Measurements from ENCODE around the gene STEEP1. TPM values are rescaled to one million over a fixed set of nuclear protein-coding genes. Genes with fewer than 3 reads are reported as not detected.
"Not testable (repeated sequence)": the region's sequence is repeated elsewhere in the genome, so short reads cannot be mapped to it uniquely, and the experiment has no call there.

STEEP1 gene
- total and polyA plus RNA-seq, 4 donors, result 16.7 to 25.9 (median 18.3) TPM

DNA sequence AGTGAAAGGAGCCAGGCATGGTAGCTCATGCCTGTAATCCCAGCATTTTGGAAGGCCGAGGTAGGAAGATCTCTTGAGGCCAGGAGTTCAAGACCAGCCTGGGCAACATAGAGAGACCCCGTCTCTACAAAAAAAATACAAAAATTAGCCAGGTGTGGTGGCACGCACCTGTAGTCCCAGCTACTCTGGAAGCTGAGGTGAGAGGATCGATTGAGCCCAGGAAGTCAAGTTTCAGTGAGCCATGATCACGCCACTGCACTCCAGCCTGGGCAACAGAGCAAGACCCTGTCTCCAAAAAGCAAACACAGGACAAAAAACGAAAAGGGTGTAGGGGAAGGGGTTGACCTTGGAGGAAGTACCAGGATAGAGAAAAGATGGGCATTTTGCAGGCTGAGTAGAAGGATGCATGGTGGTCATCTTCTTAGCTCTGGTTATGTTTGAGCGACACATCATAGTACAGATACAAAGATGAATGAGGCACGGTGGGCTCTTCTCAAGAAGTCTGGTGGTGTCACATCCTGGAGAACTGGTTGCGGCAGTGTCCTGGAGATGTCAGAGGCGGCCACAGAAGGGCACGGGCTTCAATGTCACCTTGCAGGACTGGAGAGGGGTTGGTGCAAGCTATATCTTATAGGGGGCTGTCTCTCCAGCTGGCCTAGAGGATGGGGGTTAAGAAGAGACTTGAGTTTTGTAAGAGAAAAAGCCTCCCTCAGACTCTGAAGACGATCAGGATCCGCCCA, 65.0 kb downstream of the STEEP1 start:
- intact Hi-C loops (cut with DNase I), result no loop called here

GRCh38 chrX:119497185-119497584, 68.0 kb downstream of the STEEP1 start:
- Histone ChIP-seq H3K27me3 (ENCODE audit: control insufficient read depth in 1 of 2, insufficient read depth in 2 of 2, low read length in 1 of 2) (no peaks in the 10 kb centered on the region), H3K36me3 (ENCODE audit: control insufficient read depth in 1 of 2, insufficient read depth in 2 of 2, low read length in 1 of 2) (no peaks in the 10 kb centered on the region), H3K4me3 (ENCODE audit: low read length in 2 of 2) (no peak overlapping the region), H3K4me1 (ENCODE audit: control insufficient read depth in 1 of 2, insufficient read depth in 2 of 2, low read length in 2 of 2) (no peaks in the 10 kb centered on the region), H3K9me3 (ENCODE audit: control insufficient read depth, low read length) (no peaks in the 10 kb centered on the region), H3K27ac (ENCODE audit: low read depth in 1 of 2, low read length in 2 of 2) (no peak overlapping the region)
- no peak for DNase-seq
- no peak for ATAC-seq (ENCODE audit: low FRiP score)
- WGBS, 2 donors, result 52 to 72% methylated on average over 1 of the region's 1 CpG
- intact Hi-C loops (cut with DNase I), result no loop called here

More for the DNA sequence above, 65.0 kb downstream of the STEEP1 start:
- H3K27me3 ChIP-seq (ENCODE audit: control insufficient read depth in 1 of 2, insufficient read depth in 2 of 2, low read length in 1 of 2), result no peaks in the 10 kb centered on the region
- H3K4me1 ChIP-seq (ENCODE audit: control insufficient read depth in 1 of 2, insufficient read depth in 2 of 2, low read length in 2 of 2), result peaks cover 0 to 2% of the 10 kb centered on the region in 2 donors
- no peaks in the 10 kb centered on the region for H3K36me3 ChIP-seq (ENCODE audit: control insufficient read depth in 1 of 2, insufficient read depth in 2 of 2, low read length in 1 of 2)
- H3K9me3 ChIP-seq (ENCODE audit: control insufficient read depth, low read length), result no peaks in the 10 kb centered on the region
- peak in 1 of 2 donors; percentile 31 for DNase-seq
- no peak overlapping the region for H3K27ac ChIP-seq (ENCODE audit: low read depth in 1 of 2, low read length in 2 of 2)
- H3K4me3 ChIP-seq (ENCODE audit: low read length in 2 of 2), result no peak overlapping the region
- WGBS, 2 donors, result 75 to 92% methylated on average over 13 of the region's 13 CpGs
- ATAC-seq (ENCODE audit: low FRiP score), result no peak

DNA sequence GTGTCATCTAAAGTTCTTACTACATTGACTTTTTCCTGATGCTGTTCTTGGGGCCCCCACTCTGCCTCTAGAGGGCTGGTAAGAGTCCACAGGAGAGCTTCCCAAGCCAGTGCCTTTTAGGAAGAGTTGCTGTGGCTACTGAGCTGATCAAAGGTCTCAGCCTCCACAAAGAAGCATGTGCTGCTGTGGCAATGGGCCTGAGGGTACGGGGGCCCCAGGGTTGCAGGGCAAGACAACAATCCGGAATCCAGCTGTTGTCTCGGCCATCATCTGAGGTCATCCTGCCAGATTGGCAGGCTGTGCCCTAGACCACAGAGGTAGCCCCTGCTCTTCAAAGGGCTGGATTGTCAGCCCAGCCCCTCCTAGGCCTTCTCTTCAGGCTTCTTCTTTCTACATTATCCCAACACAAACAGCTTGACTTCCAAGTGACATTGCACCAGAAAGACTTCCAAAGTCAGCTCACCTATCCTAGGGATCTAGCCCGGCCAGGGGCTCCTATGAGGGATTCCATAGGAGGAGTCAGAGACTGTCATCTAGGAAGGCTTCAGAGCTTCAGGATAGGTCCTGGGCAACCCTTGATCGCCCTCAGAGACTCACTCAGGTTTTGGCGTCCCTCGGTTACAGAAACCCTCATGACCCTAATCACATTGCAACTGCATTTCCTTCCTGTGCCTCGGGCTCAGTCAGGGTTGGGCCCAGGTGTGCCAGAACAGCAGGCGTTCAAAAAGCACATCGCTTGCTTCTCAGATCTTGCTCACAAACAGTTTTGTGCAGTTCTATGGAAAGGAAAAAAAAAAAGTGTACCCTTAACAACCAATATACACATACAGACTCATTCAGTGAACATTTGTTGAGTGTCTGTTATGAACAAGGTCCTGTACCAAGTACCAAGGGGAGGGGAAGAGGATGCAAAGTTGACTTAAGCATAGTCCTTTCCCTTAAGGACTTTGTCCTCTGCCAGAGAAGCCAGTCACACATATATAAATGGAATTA, 69.2 kb downstream of the STEEP1 start:
- WGBS, 2 donors, result 73 to 86% methylated on average over 10 of the region's 10 CpGs
- Histone ChIP-seq H3K27me3 (ENCODE audit: control insufficient read depth in 1 of 2, insufficient read depth in 2 of 2, low read length in 1 of 2) (no peaks in the 10 kb centered on the region), H3K4me3 (ENCODE audit: low read length in 2 of 2) (no peak overlapping the region), H3K27ac (ENCODE audit: low read depth in 1 of 2, low read length in 2 of 2) (no peak overlapping the region), H3K36me3 (ENCODE audit: control insufficient read depth in 1 of 2, insufficient read depth in 2 of 2, low read length in 1 of 2) (no peaks in the 10 kb centered on the region), H3K4me1 (ENCODE audit: control insufficient read depth in 1 of 2, insufficient read depth in 2 of 2, low read length in 2 of 2) (no peaks in the 10 kb centered on the region), H3K9me3 (ENCODE audit: control insufficient read depth, low read length) (no peaks in the 10 kb centered on the region)
- intact Hi-C loops (cut with DNase I), result no loop called here
- ATAC-seq (ENCODE audit: low FRiP score), result no peak
- DNase-seq, result peak in 1 of 2 donors; percentile 35

- H3K4me1 ChIP-seq (ENCODE audit: control insufficient read depth in 1 of 2, insufficient read depth in 2 of 2, low read length in 2 of 2); DNase-seq; H3K36me3 ChIP-seq (ENCODE audit: control insufficient read depth in 1 of 2, insufficient read depth in 2 of 2, low read length in 1 of 2); H3K4me3 ChIP-seq (ENCODE audit: low read length in 2 of 2); H3K9me3 ChIP-seq (ENCODE audit: control insufficient read depth, low read length); ATAC-seq (ENCODE audit: low FRiP score); H3K27me3 ChIP-seq (ENCODE audit: control insufficient read depth in 1 of 2, insufficient read depth in 2 of 2, low read length in 1 of 2); intact Hi-C loops (cut with DNase I); H3K27ac ChIP-seq (ENCODE audit: low read depth in 1 of 2, low read length in 2 of 2): not testable (repeated sequence)
- 80 to 92% methylated on average over 10 of the region's 10 CpGs for WGBS, 2 donors
Measured at GRCh38 chrX:119493851-119494495, 71.2 kb downstream of the STEEP1 start.

DNA sequence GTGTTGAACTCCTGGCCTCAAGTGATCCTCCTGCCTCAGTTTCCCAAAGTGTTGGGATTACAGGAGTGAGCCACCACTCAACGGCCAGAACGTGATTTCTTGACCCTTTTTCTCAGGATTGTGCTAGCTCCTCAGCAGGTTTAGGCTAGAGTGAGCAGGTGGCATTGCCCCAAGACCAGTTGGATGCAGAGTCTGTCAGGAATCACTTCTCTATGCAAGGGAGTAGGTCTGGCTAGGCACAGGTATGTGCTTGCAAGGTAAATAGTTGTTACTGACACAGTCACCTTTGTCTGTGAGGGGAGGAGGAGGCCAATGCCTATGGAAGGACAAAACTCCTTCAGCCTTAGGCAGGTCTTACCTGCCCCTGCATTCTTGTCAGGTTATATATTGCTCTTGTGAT, 72.7 kb downstream of the STEEP1 start:
- Histone ChIP-seq H3K27ac (ENCODE audit: low read depth in 1 of 2, low read length in 2 of 2) (no peak overlapping the region), H3K36me3 (ENCODE audit: control insufficient read depth in 1 of 2, insufficient read depth in 2 of 2, low read length in 1 of 2) (no peaks in the 10 kb centered on the region), H3K27me3 (ENCODE audit: control insufficient read depth in 1 of 2, insufficient read depth in 2 of 2, low read length in 1 of 2) (no peaks in the 10 kb centered on the region), H3K9me3 (ENCODE audit: control insufficient read depth, low read length) (no peaks in the 10 kb centered on the region), H3K4me3 (ENCODE audit: low read length in 2 of 2) (no peak overlapping the region), H3K4me1 (ENCODE audit: control insufficient read depth in 1 of 2, insufficient read depth in 2 of 2, low read length in 2 of 2) (no peaks in the 10 kb centered on the region)
- WGBS, 2 donors, result 72 to 96% methylated on average over 2 of the region's 2 CpGs
- DNase-seq (no peak), ATAC-seq (ENCODE audit: low FRiP score) (no peak)
- intact Hi-C loops (cut with DNase I), result no loop called here

GRCh38 chrX:119489212-119490074, 75.8 kb downstream of the STEEP1 start:
- Histone ChIP-seq H3K4me1 (ENCODE audit: control insufficient read depth in 1 of 2, insufficient read depth in 2 of 2, low read length in 2 of 2) (no peaks in the 10 kb centered on the region), H3K27ac (ENCODE audit: low read depth in 1 of 2, low read length in 2 of 2) (no peak overlapping the region), H3K4me3 (ENCODE audit: low read length in 2 of 2) (no peak overlapping the region), H3K36me3 (ENCODE audit: control insufficient read depth in 1 of 2, insufficient read depth in 2 of 2, low read length in 1 of 2) (no peaks in the 10 kb centered on the region), H3K9me3 (ENCODE audit: control insufficient read depth, low read length) (no peaks in the 10 kb centered on the region), H3K27me3 (ENCODE audit: control insufficient read depth in 1 of 2, insufficient read depth in 2 of 2, low read length in 1 of 2) (no peaks in the 10 kb centered on the region)
- intact Hi-C loops (cut with DNase I), result loop anchor here (2.0 kb wide), 1 partner anchor 23 kb away; no protein-coding TSS in a partner anchor
- WGBS, 2 donors, result 84% methylated on average over 13 of the region's 13 CpGs
- ATAC-seq (ENCODE audit: low FRiP score) (no peak), DNase-seq (no peak)

DNA sequence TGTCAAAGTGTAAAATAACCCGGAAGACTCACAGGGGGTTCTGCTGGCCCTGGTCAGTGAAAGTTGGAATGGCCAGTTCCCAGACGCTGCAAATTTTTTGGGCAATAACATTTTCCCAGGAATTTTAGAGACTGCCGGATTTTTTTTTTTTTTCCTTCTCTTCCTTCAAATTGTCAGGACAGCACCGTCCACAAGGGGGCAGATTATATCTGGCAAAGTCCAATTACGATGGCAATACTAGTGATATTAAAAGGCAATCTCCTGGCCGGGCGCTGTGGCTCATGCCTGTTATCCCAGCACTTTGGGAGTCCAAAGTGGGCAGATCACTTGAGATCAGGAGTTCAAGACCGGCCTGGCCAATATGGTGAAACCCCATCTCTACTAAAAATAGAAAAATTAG, 76.5 kb downstream of the STEEP1 start:
- DNase-seq (peak; percentile 67 to 76), ATAC-seq (ENCODE audit: low FRiP score) (no peak)
- no peaks in the 10 kb centered on the region for H3K27me3 ChIP-seq (ENCODE audit: control insufficient read depth in 1 of 2, insufficient read depth in 2 of 2, low read length in 1 of 2)
- H3K9me3 ChIP-seq (ENCODE audit: control insufficient read depth, low read length), result no peaks in the 10 kb centered on the region
- no peak overlapping the region for H3K27ac ChIP-seq (ENCODE audit: low read depth in 1 of 2, low read length in 2 of 2)
- H3K4me3 ChIP-seq (ENCODE audit: low read length in 2 of 2), result no peak overlapping the region
- no peaks in the 10 kb centered on the region for H3K4me1 ChIP-seq (ENCODE audit: control insufficient read depth in 1 of 2, insufficient read depth in 2 of 2, low read length in 2 of 2)
- H3K36me3 ChIP-seq (ENCODE audit: control insufficient read depth in 1 of 2, insufficient read depth in 2 of 2, low read length in 1 of 2), result no peaks in the 10 kb centered on the region
- intact Hi-C loops (cut with DNase I), result loop anchor here (2.0 kb wide), 1 partner anchor 24 kb away; no protein-coding TSS in a partner anchor
- WGBS, 2 donors, result 5 to 20% methylated on average over 8 of the region's 8 CpGs

Measured in aorta (tissue), 5 donors.